HG02610 (cell line): Measurements from ENCODE around the gene NRIP3.

Experiments
- ATAC-seq: cut with Tn5 transposase; IDR thresholded peaks from one replicate; pipeline ENCODE4 v1.9.1; 2021; ENCODE audit warnings: mild to moderate bottlenecking, moderate library complexity; ENCODE audit not compliant: unreplicated experiment

Gene NRIP3

GRCh38 chr11:9003573-9004182, at the start of gene NRIP3:
Gene NRIP3, minus strand, starts transcription at chr11:9004001. Its CDS starts 66 bp downstream, at chr11:9003935.
- no peak for ATAC-seq

DNA sequence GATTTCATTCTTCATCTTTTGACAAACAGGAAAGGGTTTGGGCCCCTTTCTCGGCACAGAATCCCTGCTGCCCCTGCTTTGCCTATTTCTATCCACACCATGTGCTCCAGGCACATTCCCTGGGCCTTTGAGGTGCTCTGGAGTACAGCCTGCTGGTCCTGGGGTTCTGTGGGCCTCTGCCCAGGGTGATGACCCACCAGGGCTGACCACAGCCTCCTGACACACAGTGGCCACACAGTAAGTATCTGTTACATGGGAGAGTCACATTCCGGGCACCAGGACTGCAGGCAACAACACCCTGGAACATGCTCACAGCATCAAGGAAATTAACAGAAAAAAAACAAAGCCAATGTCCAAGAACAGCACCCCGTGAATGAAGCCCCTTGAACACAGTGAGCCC, 48.5 kb upstream of the NRIP3 start:
- no peak for ATAC-seq

GRCh38 chr11:9049959-9050358, 46.2 kb upstream of the NRIP3 start:
- no peak for ATAC-seq

- no peak for ATAC-seq
These were observed 44.2 kb upstream of the NRIP3 start for GRCh38 chr11:9047964-9048523.

- no peak for ATAC-seq
These were observed 42.7 kb upstream of the NRIP3 start for GRCh38 chr11:9046481-9046880.

DNA sequence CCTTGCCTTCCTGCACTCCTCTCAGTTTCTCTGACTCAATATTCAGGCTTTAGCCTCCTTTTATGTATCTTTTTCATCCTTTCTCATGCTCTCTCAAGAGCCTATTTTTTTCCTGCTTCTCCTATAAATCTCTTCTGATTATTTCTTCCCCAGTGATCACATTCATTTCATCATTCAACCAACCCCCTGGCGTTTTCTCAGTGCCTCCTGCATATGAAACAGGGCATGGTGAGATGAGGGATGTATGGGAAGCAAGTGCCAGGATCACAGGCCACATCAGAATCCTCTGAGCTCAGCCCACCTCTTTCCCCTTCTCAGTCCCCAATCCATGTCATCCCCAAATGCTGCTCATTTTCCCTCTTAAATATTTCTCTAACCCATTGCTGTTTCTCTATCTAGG, 38.7 kb upstream of the NRIP3 start:
- no peak for ATAC-seq

DNA sequence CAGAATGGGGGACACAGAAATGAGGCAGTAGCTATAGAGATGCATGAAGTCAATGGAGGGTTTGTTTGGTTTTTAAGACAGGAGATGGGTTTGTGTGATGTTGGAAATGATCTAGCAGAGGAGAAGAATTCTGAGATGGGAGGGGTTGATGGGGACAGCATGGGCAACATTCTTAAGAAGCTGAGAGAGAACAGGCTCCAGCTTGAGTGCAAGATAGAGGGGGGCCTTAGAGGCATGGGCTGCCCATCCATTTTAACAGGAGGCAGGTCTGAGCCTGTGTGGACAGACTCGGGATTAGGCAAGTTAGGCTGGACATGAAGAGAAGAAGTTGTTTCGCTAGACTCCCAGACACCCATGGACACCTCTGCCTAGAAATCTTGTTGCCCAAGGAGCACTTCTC, 37.9 kb upstream of the NRIP3 start:
- ATAC-seq = no peak

GRCh38 chr11:9040410-9040809, 36.6 kb upstream of the NRIP3 start:
- ATAC-seq = no peak

- no peak for ATAC-seq
These were observed 36.1 kb upstream of the NRIP3 start for GRCh38 chr11:9039863-9040262.

DNA sequence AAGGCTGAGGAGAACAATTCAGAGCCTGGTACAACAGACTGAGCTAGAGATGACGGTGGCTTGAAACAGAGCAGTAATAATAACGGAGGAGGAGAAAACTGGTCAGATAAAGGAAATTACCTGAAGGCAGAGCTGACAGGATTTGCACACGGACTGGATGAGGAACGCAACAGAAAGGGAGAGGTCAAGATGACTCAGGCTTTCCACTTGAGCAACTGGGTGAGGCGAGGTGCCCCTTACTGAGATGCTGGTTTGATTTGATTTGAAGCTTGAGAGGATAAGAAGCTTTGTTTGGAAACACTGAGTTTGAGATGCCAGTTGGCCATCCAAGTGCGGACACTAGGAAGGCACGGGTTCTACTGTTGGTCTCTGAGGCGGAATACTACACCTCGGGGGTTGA, 35.4 kb upstream of the NRIP3 start:
- ATAC-seq = no peak

DNA sequence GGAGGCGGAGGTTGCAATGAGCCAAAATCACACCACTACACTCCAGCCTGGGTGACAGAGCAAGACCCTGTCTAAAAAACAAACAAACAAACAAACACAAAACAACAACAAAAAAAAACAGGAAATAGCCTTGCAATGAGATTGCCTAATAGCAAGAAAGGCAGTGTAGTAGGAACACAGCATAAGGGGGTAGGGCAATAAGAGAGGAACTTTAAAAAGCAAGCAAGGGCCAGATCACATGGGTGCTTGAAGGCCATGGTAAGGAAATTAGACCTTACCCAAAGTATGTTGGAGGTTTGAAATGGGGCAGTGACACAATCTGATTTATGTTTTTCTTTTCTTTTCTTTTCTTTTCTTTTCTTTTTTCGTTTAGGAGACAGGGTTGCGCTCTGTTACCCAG, 34.7 kb upstream of the NRIP3 start:
- no peak for ATAC-seq

DNA sequence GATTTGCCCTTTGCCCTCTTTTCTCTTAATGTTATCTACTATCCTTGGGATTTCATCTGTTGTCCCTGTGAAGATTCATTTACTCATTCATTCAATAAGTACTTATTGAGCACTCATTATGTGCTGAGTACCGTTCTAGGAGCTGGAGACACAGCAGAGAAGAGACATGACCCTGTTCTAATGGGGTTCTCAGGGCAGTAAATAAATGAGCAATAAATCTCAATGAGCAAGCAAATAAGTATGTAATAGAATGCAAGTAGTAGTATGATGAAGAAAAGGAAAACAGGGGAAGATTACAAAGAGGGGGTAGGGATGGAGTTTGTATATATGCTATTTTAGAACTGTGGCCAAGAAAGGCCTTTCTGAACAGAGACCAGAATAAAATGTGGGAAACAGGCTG, 34.2 kb upstream of the NRIP3 start:
- no peak for ATAC-seq

DNA sequence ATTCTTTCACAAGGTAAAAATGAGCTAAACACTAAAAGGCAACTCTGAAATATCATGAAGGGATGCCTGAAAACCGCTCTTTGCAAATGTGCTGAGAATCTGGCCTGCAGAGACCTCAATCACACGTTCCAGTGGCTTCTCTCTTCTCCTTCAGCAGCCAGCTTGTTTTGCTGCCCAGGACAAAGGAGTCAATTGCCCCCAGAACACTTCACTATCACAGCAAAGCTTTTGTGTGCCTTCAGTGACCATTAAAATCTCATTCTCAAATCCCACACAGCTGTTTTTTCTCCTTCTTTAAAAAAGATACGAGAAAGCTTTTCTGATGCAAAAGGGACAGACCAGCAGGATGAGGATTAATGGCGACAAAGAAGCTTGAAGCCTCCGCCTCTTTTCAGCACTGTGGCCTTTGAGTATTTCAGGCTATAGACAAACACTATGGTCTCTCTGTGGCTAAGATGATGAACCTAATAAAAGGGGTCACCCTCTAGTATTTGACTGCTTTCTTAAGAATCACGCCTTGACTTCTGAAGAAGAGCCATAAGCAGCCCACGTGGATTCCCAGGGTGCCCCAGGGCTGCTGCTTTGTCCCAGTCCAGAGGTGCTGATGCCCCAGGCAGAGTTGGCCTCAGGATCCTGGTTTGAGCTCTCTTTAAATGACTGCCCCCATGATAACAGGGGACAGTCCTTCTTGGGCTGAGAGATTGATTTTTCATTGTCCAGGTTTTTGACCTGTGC, 33.4 kb upstream of the NRIP3 start:
- ATAC-seq = no peak

DNA sequence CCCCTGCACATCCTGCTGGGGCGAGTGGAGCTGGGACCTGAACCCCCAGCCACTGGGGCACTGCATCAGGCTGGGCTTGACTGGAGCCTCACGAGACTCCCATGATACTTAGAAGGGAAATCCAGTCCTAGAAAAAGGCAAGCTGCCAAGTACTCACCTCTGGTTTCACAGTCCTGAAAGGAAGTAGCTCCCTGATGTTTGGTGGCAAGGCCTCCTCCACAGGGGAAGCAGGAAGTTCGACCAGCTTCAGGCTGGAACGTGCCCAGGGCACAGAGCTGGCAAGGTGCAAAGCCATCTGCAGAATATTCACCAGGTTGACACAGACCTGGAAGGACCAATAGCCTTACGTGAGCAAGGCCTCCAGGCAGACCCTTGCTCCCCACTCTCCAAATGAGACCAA, 26.8 kb upstream of the NRIP3 start:
- ATAC-seq = no peak

DNA sequence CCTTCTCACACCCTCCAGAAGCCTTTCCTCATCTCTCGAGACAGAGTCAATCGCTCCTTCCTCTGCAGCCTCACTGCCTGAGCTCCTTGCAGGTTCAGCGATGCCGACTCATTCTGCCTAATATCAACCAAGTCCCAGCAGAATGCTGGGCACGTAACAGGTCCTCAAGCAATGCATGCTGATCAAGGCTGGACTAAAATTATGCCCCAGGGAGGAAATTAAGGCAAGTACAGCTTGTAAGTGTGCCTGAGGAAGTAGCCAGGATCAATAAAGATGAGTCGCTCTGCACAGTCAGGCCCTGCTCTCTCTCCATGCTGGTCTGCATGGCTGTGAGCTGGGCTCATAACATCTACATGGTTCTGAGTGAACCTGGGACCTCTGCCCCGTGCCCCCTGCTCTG, 25.6 kb upstream of the NRIP3 start:
- no peak for ATAC-seq

DNA sequence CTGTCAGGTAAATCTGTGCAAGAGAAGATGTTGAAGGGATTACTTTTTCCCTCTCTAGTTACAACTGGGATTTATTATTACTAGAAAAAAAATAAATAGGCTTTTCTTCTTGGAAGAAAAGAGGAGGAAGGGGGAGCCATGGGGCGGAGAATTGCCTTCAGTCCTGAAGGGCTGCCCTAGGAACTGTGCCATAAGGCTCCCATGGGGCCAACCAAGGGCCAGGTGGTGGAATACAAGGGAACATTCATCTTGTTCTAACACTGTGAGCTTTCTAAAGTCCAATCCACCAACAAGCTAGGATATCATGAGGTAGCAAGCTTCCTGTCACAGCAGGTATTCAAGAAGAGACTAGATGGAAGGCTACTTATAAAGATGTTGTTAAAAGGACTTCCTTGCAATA, 24.8 kb upstream of the NRIP3 start:
- no peak for ATAC-seq

- no peak for ATAC-seq
These were observed 21.5 kb upstream of the NRIP3 start for GRCh38 chr11:9025101-9025850.

DNA sequence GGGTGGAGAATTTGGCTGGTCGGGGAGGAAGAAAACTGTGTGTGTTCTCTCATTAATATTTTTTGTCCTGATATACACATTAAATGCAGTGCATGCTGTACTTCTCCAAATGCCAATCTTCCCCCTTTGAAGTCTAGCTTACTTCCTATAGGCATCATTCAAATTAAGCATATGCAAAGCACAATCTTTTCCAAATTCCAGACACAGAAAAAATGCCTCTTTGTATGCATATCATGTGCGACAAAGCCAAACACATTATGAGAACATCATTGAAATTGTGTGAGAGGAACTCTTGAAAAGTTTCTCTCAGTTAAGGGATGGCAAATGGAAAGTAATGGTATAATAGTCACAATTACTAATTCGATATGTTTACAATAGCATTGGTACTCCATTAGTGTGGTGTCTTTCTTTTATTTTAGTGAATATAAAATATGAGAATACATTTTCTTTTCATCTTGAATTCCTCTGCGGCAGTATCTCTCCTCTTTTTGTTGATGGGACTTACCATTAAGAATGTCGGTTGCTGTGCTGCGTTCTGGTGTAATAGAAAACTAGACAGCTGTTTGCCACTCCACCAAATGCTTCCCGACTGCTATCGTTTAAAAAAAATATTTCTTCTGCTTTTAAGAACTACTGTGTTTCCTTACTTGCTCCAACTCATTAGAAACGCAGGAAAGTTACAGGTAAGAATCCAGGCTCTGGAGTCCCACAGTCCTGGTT, 19.3 kb upstream of the NRIP3 start:
- ATAC-seq = no peak

DNA sequence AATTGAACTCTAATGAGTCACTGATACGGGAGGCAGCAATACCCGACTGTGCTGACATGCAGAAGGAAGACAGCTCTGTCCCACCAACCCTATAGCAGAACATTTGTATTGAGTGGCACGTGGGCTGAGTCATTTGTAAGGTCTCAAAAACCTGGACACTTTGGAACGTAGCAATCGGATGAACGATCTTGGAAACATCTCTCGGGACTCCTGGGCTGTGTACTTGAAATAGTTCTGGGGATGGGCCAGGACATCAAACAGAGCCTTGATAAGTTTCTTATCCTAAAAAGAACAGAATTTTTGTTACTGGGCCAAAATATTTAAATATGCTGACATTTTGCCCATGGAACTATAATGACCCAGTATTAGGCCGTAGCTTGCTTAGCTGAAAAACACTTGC, 17.1 kb upstream of the NRIP3 start:
- ATAC-seq = no peak

- no peak for ATAC-seq
These were observed 16.1 kb upstream of the NRIP3 start for GRCh38 chr11:9019861-9020260.

DNA sequence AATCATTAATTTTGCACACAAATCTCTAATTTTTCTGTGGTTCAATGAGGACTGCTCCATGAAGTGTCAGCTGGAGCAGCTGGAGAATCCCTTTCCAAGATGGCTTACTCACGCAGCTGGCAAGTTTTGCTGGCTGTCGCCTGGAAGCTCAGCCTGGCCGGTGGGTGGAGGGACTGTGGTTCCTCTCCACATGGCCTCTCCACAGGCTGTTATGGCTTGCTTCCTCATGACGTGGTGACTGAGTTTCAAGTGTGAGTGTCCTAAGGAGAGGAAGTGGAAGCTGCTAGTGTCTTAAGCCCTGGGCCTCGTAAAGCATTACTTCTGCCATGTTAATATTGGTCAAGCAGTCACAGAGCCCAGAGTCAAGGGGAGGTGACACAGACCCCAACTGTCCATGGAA, 14.0 kb upstream of the NRIP3 start:
- no peak for ATAC-seq
